GM11168 (cell line): Measurements from ENCODE around the gene ASGR2.
"Not testable (repeated sequence)": the region's sequence is repeated elsewhere in the genome, so short reads cannot be mapped to it uniquely, and the experiment has no call there.

Experiments used
- in situ Hi-C: fragments of 300-500 bp; cut with MboI; formaldehyde crosslinking; loops from one replicate; pipeline ENCODE4 v1.12.0; 2022; ENCODE audit warnings: low sequenced_read_pairs; ENCODE audit not compliant: unreplicated experiment

The ASGR2 gene

DNA sequence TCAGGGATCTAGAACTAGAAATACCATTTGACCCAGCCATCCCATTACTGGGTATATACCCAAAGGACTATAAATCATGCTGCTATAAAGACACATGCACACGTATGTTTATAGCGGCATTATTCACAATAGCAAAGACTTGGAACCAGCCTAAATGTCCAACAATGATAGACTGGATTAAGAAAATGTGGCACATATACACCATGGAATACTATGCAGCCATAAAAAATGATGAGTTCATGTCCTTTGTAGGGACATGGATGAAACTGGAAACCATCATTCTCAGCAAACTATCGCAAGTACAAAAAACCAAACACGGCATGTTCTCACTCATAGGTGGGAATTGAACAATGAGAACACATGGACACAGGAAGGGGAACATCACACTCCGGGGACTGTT lies 12.9 kb upstream of the ASGR2 start:
- in situ Hi-C loops, result not testable (repeated sequence)

DNA sequence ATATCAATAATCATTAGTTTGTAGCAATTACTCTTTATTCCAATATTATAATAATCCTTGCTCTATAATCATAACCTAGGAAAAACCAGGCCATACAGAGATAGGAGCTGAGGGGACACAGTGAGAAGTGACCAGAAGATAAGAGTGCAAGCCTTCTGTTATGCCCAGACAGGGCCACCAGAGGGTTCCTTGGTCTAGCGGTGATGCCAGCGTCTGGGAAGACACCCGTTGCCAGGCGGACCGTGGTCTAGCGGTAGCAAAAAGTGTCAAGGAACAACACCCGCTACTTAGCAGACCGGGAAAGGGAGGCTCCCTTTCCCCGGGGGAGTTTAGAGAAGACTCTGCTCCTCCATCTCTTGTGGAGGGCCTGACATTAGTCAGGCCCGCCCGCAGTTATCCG lies 11.8 kb upstream of the ASGR2 start:
- in situ Hi-C loops, result not testable (repeated sequence)

DNA sequence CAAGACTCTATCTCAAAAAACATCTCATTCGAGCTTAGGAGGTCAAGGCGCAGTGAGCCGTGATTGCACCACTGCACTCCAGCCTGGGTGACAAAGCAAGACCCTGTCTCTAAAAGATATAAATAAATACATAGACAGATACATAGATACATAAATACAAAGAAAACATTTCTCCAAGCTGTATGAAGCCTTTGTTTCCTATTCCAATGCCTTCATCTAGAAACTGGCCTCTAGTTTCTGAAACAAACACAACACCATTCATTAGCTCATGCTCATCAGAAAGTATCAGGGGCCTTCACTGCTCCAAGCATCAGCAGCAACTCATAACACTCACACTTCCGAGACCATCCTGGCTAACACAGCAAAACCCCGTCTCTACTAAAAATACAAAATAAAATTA lies 10.3 kb upstream of the ASGR2 start:
- in situ Hi-C loops, result no loop called here

DNA sequence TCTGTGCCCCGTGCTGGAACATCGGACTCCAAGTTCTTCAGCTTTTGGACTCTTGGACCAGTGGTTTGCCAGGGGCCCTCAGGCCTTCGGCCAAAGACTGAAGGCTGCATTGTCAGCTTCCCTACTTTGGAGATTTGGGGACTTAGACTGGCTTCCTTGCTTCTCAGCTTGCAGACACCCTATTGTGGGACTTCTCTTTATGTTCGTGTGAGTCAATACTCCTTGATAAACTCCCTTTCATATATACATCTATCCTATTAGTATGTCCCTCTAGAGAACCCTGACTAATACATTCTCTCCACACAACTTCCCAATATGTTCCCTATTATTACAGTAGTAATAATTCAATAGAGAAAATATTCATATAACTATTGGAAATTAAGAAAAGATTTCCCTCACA lies 9.2 kb upstream of the ASGR2 start:
- in situ Hi-C loops, result no loop called here

DNA sequence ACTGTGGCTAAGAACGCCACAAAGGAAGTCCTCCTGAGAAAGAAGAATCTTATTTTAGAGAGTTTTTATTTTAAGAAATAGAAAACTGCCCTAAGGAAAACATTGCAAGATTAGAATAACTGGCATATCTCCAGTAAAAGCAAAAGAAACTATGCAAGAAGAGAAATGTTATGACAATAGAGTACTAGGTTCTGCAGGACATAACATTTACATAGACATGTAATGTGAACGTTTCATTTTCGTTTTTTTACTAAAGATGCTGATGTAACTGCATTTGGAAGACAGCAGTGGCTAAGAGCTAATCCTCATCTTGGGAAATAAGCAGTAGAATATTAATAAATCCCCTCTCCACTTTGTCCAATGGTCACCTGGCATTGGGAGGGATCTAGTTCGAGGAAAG lies 7.8 kb upstream of the ASGR2 start:
- in situ Hi-C loops, result no loop called here

DNA sequence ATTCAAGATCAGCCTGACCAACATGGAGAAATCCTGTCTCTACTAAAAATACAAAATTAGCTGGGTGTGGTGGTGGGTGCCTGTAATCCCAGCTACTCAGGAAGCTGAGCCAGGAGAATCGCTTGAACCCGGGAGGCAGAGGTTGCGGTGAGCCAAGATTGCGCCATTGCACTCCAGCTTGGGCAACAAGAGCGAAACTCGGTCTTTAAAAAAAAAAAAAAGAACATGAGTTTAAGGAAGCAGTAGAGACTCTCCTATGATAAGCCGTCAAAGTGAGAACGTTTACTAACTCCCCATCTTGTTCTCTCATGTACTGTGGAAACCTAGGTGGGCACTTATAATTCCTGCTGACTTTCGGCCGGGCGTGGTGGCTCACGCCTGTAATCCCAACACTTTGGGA lies 6.0 kb upstream of the ASGR2 start:
- in situ Hi-C loops, result not testable (repeated sequence)

DNA sequence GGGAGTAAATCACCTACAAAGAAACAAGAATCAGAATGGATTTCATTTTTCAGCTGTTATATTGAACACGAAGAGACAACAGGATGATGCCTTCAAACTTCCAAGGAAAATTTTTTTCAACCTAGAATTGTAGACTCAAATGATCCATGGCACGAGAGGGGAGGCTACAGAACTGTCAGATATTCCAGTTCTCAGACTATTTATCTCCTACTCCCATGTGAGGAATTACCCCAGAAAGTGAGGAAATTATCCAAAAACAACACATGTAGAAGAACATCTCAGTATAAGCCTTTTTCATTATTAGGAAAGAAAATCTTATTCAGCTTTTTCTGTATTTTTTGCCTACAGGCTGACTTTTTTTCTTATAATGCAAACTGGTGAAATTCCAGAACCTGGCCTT lies 5.5 kb upstream of the ASGR2 start:
- in situ Hi-C loops, result no loop called here

DNA sequence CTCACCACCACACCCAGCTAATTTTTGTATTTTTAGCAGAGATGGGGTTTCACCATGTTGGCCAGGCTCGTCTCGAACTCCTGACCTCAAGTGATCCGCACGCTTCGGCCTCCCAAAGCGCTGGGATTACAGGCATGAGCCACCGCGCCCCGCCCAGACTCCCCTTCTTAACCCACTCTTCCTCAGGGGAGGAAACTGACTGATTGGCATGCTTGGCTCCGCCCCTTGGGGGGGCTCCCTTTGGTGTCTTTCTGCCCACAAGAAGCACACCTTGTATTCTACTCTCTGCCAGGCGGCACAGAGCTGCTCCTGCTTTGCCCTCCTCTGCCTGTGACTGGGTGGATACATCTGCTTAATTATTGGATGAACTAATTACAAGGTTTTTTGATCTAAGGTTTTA lies 4.7 kb upstream of the ASGR2 start:
- in situ Hi-C loops, result no loop called here

DNA sequence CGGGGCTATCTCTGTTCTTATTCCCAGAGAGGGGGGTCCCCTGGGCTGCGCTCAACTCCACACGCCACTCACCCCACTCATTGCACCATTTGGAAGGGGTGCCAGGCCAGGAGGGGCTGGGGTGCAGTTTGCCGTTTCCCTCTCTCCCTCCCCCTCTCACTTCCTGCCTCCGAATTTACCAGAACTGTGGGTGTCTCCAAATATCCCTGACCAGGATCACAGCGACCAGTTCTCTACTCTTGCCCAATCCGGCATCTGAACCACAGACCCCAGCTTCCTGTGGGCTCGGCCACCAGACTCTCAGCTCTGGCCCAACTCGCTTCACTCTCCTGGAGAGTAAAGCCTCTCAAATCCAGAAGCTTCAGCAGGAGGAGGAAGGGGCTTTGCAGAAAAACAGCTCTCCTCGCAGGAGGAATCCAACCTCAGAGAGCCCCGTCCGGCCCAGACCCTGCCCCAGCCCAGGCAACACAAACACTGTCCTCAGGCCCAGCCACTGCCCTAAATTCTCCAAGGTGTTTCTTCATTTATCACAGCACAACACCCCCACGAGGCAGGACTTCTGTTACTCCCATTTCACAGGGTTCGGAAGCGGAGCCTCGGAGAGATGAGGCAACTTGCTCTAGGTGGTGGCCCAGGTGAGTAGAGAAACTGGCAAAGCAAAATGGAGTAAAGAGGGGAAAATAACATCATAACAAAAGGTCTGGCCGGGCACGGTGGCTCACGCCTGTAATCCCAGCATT lies 423 bp upstream of the ASGR2 start:
- in situ Hi-C loops, result no loop called here

DNA sequence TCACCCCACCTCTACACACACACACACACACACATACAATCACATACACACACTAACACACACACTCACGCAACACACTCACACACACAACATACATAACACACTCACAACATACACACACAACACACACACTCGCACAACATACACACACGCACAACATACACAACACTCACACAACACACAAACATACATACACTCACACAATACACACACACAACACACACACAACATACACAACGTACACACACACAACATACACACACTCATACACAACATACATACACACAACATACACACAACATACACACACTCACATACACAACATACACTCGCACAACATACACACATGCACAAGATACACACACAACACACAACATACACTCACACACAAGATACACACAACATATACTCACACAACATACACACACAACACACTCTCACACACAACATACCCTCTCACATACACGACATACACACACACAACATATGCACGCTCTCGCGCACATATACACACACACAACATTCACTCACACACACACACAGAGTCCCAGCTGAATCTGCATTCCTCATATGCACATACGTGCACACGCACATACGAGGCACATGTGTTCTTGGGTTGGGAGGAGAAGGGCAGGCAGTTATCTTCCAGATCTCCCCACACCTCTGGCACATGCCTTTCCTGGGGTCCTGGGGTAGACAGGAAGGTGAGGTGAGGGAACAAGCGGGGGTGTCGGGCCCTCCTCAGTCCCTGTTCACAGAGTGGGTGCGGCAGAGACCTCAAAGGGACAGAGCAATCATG lies 1.1 kb downstream of the ASGR2 start:
- in situ Hi-C loops, result no loop called here

DNA sequence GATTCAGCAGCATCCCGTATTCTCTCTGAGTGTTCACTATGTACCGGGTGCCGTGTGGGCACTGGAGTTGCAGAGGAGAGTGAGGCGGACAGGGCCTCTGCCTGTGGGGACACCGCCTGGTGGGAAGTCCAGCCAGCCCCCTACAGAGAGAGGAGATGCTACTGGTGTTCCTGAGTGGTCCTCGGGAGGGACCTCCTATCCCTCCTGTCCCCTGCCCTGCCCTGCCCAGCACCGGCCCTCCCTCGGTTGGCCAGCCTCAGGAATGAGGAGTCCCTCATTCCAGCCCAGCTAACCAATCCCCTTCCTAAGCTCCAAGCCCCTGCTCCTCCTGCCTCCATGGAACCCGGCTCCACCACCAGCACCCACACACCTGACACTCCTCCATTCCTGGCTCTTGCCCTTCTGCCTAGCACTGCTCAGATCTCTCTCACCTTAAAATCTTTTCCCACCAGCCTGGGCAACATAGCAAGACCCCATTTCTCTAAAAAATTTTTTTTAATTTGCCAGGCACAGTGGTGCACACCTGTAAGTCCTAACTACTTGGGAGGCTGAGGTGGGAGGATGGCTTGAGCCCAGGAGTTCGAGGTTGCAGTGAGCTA lies 2.0 kb downstream of the ASGR2 start:
- in situ Hi-C loops, result no loop called here

DNA sequence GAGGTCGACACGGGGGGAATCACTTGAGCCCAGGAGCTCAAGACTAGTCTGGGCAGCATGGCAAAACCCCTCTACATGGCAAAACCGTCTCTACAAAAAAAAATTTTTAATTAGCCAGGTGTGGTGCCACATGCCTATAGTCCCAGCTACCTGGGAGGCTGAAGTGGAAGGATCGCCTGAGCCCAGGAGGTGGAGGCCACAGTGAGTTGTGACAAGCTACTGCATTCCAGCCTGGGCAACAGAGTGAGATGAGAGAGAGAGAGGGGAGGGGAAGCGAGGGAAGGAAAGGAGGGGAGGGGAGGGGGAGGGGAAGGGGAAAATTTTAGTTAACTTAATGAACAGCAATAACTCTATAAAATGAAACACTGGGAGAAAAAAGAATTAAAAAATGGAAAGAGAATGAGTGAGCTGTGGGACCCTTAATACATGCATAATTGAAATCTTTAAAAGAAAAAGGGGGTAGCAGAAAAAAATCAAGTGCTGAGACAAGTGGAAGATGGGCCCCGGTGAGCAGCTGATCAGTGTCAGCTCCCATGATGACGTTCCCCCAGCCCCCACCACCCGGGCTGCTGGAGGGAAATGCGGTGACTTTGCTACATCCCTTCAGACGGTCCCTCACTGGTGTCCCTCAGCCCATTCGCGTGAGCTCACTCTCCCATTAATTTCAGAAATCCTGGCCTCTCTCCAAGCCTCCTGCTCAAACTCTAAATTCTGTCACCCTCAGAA lies 2.7 kb downstream of the ASGR2 start:
- in situ Hi-C loops, result no loop called here

DNA sequence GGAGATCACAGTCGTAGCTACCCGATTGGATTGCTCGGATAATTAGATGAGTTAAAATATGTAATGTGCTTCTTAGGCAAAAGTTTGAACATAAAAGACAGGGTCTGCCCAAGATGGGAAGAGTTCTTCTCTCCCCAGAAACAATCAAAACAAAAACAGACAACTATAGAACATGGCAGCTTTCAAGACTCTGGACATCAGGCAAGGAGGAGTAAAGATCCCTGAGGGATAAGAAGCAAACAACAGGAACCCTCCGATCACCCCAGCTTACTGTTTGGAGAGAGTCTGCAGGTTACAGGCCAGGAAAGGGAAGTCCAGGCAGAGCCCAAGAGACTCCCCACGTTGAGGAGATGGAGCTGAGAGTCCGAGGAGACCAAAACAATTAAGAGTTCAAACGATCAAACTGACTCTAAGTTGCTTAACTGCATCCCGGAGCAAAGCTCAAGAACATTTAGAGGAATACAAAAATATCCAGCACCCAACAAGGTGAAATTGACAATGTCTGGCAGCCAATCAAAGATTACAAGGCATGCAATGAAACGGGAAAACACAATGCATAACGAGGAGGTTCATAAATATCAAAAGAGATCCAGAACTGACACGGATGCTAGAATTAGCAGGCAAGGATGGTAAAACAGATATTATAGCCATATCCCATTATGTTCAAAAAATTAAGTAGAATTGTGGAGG lies 3.9 kb downstream of the ASGR2 start:
- in situ Hi-C loops, result no loop called here

DNA sequence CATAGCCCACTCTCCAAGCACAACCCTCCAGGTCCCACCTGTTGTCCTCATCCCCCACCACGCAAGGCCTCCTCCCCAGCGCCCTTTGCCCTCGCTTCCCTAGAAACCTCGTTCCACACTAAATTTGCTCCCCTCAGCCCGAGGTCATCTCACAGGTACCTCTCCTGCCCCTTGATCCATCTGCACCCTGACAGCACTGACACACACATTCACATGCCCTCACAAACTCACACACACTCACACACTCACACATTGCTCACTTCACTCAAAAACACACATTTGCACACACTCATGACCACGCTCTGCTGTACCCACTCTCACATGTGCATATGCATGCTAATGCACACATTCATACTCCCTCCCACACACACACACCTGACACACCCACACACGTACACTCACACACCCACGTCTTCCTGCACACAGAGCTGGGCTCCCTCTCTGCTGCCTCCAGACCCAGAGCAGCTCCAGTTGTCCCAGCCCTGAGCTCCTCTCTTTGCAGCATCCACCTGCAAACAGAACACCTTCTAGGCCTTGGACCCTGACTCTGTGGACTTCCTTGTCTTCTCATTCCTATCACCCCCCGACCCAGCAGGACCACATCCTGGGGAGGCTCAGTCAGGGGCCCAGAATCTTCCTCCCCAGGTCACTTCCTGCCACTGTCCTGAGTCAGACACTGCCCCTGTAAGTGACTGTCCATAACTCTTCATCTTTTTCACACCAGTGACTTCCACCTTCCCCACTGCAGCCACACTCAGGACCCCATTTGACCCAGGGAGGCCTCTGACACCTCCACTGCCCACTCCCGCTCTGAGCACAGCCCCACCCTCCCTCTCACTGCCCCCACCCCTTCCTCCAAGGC lies 4.9 kb downstream of the ASGR2 start:
- in situ Hi-C loops, result no loop called here

DNA sequence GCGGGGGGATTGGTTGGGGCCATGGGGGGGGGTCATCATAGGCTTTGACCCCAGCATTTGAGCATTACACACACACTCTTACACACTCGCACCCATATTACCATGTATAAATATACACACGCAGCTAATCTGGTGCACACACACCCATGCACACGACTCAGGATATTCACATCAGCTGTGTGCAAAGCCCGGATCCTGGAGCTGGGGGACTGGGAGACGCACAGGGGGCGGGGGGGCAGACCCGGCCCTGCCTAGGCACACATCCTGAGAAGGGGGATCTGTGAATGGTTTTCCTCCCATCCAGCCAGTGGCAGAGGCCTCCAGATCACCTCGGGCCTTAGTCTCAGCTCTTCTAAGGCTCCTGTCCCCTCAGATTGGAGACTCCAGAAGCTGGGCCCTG lies 5.6 kb downstream of the ASGR2 start:
- in situ Hi-C loops, result no loop called here

DNA sequence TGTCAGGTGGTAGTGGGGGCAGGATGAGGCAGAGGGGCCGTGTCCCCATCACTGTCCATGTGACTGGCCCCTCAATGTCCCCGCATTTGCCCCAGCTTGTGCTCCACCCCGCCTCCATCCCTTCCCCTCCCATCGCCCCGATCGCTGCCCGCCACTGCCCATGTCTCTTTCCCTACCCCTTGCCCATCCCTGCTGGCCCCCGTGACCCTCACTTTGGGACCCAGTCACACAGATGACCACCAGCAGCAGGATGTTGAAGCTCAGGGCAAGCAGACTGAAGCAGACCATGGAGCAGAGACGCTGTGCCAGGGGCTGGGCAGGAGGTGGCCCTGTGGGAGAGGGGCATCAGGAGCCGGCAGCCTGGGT lies 6.1 kb downstream of the ASGR2 start:
- in situ Hi-C loops, result no loop called here

DNA sequence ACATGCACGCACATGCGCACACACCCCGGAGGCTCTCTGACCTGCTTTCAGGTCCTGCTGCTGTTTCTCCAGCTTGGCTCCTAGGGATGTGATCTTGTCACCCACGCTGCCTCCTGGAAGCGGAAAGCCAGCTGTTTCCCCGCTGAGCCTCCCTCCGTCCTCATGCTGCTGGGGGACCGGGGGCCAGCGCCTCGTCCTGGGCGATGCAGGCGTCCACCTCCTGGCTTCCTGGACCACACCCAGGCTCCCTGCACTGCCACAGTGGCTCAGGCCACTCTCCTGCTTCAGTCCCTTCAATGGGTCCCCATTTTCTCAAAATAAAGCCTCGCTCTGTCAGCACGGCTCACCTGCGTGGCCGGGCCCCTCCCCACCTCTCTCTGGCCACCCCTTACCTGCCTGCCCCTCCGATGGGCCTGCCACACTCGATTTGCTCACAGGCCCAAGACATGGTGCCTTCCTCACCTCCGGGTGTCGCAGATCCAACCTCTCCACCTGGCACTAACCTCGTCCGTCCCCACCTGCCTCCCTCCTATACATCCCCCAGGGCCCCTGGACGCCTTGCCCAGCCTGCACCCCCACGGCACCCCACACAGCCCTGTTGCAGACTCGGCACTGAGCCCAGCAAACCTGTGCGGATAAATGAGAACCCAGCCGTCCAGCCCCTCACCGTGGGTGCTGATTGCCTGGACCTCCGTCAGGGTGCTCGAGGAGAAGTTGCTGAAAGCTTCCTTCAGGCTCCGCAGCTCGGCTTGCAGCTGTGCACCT lies 6.6 kb downstream of the ASGR2 start:
- in situ Hi-C loops, result no loop called here

DNA sequence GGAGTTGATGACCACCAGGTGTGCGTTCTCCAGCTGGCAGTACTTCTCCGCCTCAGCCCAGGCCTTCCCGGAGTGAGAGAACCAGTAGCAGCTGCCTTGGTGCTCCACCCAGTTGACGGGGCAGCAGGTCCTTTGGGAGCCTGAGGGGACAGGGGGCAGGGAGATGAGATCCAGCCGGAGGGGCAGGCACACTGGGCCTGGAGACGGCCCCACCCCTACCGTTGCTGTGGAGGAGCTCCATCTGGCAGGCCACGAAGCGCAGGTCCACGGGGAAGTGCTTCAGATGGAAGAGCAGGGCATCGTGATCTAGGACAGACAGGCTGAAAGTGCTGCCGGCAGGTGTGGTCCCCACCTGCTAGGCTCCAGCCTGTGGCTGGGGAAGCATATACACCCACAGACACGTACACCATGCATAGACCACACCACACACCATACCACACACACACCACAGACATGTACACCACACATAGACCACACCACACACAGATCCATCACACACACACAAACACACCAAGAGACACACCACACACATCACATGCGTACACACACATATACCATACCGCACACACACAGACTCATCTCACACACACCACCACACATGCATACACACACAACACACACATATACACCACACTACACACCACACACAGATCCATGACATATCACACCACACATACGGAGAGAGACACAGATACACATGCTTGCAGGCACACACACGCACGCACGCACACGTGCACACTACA lies 7.4 kb downstream of the ASGR2 start:
- in situ Hi-C loops, result no loop called here
